ENCODE measurements around the gene BCL11A. TPM values are rescaled to one million over a fixed set of nuclear protein-coding genes. Genes with fewer than 3 reads are reported as not detected.

Gene BCL11A
- total RNA-seq, 1 donor from 2014 or later: 142 TPM

DNA sequence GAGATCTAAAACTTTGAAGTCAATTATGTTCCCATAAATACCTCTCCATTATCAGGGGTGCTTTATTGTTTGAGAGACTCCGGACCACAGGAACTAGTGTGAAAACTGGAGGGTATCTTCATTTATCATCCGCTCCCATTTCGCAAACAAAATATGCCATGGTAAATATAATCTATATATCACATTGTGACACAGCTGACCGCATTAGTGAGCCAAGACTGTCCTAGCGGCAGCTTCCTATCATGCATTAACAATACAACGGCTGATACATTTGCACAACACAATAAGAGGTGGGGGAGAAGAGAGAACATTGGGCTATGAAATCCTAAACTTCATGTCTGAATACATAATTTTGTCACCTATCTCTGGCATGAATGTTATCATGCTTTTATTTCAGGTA is 29.5 kb downstream of the BCL11A start:
- Mint-ChIP-seq H3K27ac (no peak overlapping the region), H3K4me1 (peaks cover 73% of the 10 kb centered on the region), H3K36me3 (peaks cover 11% of the 10 kb centered on the region), H3K9me3 (no peaks in the 10 kb centered on the region), H3K27me3 (ENCODE audit: low read depth) (no peaks in the 10 kb centered on the region), H3K4me3 (no peak overlapping the region)
- DNase-seq (ENCODE audit: low spot score in 2 of 2, unreplicated experiment in 2 of 2): no peak
- TF ChIP-seq, protein P1, sequence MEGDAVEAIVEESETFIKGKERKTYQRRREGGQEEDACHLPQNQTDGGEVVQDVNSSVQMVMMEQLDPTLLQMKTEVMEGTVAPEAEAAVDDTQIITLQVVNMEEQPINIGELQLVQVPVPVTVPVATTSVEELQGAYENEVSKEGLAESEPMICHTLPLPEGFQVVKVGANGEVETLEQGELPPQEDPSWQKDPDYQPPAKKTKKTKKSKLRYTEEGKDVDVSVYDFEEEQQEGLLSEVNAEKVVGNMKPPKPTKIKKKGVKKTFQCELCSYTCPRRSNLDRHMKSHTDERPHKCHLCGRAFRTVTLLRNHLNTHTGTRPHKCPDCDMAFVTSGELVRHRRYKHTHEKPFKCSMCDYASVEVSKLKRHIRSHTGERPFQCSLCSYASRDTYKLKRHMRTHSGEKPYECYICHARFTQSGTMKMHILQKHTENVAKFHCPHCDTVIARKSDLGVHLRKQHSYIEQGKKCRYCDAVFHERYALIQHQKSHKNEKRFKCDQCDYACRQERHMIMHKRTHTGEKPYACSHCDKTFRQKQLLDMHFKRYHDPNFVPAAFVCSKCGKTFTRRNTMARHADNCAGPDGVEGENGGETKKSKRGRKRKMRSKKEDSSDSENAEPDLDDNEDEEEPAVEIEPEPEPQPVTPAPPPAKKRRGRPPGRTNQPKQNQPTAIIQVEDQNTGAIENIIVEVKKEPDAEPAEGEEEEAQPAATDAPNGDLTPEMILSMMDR (IDR thresholded peaks at IDR 0.05; ENCODE audit: unreplicated experiment): no peak

GRCh38 chr2:60522462-60522861 is 31.0 kb downstream of the BCL11A start:
- Mint-ChIP-seq H3K9me3 (no peaks in the 10 kb centered on the region), H3K4me1 (peaks cover 67% of the 10 kb centered on the region), H3K36me3 (peaks cover 8% of the 10 kb centered on the region), H3K27me3 (ENCODE audit: low read depth) (no peaks in the 10 kb centered on the region), H3K4me3 (no peak overlapping the region), H3K27ac (peak overlapping the region; percentile 21)
- TF ChIP-seq, protein P1 (IDR thresholded peaks at IDR 0.05; ENCODE audit: unreplicated experiment): no peak
- DNase-seq (ENCODE audit: low spot score in 2 of 2, unreplicated experiment in 2 of 2): no peak

- TF ChIP-seq, protein P1 (IDR thresholded peaks at IDR 0.05; ENCODE audit: unreplicated experiment): no peak
- H3K4me3 Mint-ChIP-seq: no peak overlapping the region
- peak overlapping the region; percentile 6 for H3K27ac Mint-ChIP-seq
- peaks cover 68% of the 10 kb centered on the region for H3K4me1 Mint-ChIP-seq
- no peaks in the 10 kb centered on the region for H3K27me3 Mint-ChIP-seq (ENCODE audit: low read depth)
- H3K9me3 Mint-ChIP-seq: no peaks in the 10 kb centered on the region
- DNase-seq (ENCODE audit: low spot score in 2 of 2, unreplicated experiment in 2 of 2): no peak
- H3K36me3 Mint-ChIP-seq: peaks cover 6% of the 10 kb centered on the region
Measured at GRCh38 chr2:60521626-60522025, 31.8 kb downstream of the BCL11A start.

- no peaks in the 10 kb centered on the region for H3K27me3 Mint-ChIP-seq (ENCODE audit: low read depth)
- H3K27ac Mint-ChIP-seq: no peak overlapping the region
- H3K9me3 Mint-ChIP-seq: no peaks in the 10 kb centered on the region
- no peak overlapping the region for H3K4me3 Mint-ChIP-seq
- peaks cover 6% of the 10 kb centered on the region for H3K36me3 Mint-ChIP-seq
- no peak for DNase-seq (ENCODE audit: low spot score in 2 of 2, unreplicated experiment in 2 of 2)
- H3K4me1 Mint-ChIP-seq: peaks cover 73% of the 10 kb centered on the region
- TF ChIP-seq, protein P1 (IDR thresholded peaks at IDR 0.05; ENCODE audit: unreplicated experiment): no peak
Measured at GRCh38 chr2:60520917-60521539, 32.4 kb downstream of the BCL11A start.

- Mint-ChIP-seq H3K9me3 (no peaks in the 10 kb centered on the region), H3K27me3 (ENCODE audit: low read depth) (no peaks in the 10 kb centered on the region), H3K27ac (no peak overlapping the region), H3K36me3 (peaks cover 6% of the 10 kb centered on the region), H3K4me1 (peaks cover 74% of the 10 kb centered on the region), H3K4me3 (no peak overlapping the region)
- no peak for DNase-seq (ENCODE audit: low spot score in 2 of 2, unreplicated experiment in 2 of 2)
- TF ChIP-seq, protein P1 (IDR thresholded peaks at IDR 0.05; ENCODE audit: unreplicated experiment): no peak
Measured at GRCh38 chr2:60520151-60520876, 33.1 kb downstream of the BCL11A start.
